Colonic mucosa (tissue), 4 donors: ENCODE measurements around the gene ACTR6. TPM values are rescaled to one million over a fixed set of nuclear protein-coding genes. Genes with fewer than 3 reads are reported as not detected.

Experiments used
- DNase-seq: peaks from one replicate; pipeline ENCODE4 v3.0.0-alpha.2; 2020
- H3K27ac ChIP-seq: fragments of 200-600 bp; one replicate; pipeline ENCODE4 v1.8.0; 2021
- H3K27me3 ChIP-seq: fragments of 200-600 bp; one replicate; pipeline ENCODE4 v1.8.0; 2021
- H3K36me3 ChIP-seq: fragments of 200-600 bp; one replicate; pipeline ENCODE4 v1.8.0; 2021
- H3K4me1 ChIP-seq: fragments of 200-600 bp; one replicate; pipeline ENCODE4 v1.8.0; 2021; ENCODE audit warnings: mild to moderate bottlenecking
- H3K4me3 ChIP-seq: fragments of 200-600 bp; one replicate; pipeline ENCODE4 v1.8.0; 2021
- H3K9ac ChIP-seq, 2 donors: one replicate each; pipeline ENCODE4 v1.7.0; 2013; ENCODE audit warnings: control low read depth in 2 of 2, low read depth in 2 of 2, low read length in 2 of 2
- H3K9me3 ChIP-seq: fragments of 200-600 bp; one replicate; pipeline ENCODE4 v1.8.0; 2021
- CTCF ChIP-seq: fragments of 200-600 bp; IDR thresholded peaks from one replicate; pipeline ENCODE4 v1.8.0; 2022; ENCODE audit warnings: antibody characterized with exemption, mild to moderate bottlenecking
- intact Hi-C: fragments of 100-400 bp; cut with DNase I; formaldehyde crosslinking; loops from one replicate; pipeline ENCODE4 v1.14.1; 2022
- total RNA-seq, 2 donors: library from RNA; stranded (reverse); fragmentation: NEBNext Ultra II Directional in 1 of 2; extraction: Animal tissue kit (Norgen Biotek cat#: 25700) in 1 of 2; gene quantifications; one replicate each; pipeline ENCODE4 v1.2.1, GENCODE V29; 2021
- donor health status: healthy.
- donor health status: DM: no; HTN: no; CAD: no.
- donor health status: DM: no; HTN: no; CAD: no.

ACTR6 gene
- total RNA-seq, 2 donors from 2014 or later, result 24.3 to 37.7 TPM

GRCh38 chr12:100207311-100207710 is 6.7 kb downstream of the ACTR6 start:
- no peak overlapping the region for H3K9ac ChIP-seq
- no peak for DNase-seq
- H3K4me3 ChIP-seq, result no peak overlapping the region
- TF ChIP-seq CTCF, result no peak
- no peaks in the 10 kb centered on the region for H3K9me3 ChIP-seq
- no peaks in the 10 kb centered on the region for H3K27me3 ChIP-seq
- peaks cover 17% of the 10 kb centered on the region for H3K36me3 ChIP-seq
- intact Hi-C loops, result no loop called here
- no peak overlapping the region for H3K27ac ChIP-seq
- no peaks in the 10 kb centered on the region for H3K4me1 ChIP-seq

GRCh38 chr12:100208834-100209233 is 8.2 kb downstream of the ACTR6 start:
- no peak overlapping the region for H3K27ac ChIP-seq
- H3K36me3 ChIP-seq, result peaks cover 17% of the 10 kb centered on the region
- H3K4me3 ChIP-seq, result no peak overlapping the region
- no peaks in the 10 kb centered on the region for H3K9me3 ChIP-seq
- no peaks in the 10 kb centered on the region for H3K27me3 ChIP-seq
- intact Hi-C loops, result no loop called here
- H3K9ac ChIP-seq, result no peak overlapping the region
- H3K4me1 ChIP-seq, result no peaks in the 10 kb centered on the region
- no peak for TF ChIP-seq CTCF
- DNase-seq, result no peak

- Histone ChIP-seq H3K27me3 (no peaks in the 10 kb centered on the region), H3K4me3 (no peak overlapping the region), H3K27ac (no peak overlapping the region), H3K9me3 (no peaks in the 10 kb centered on the region), H3K9ac (no peak overlapping the region), H3K4me1 (no peaks in the 10 kb centered on the region), H3K36me3 (peaks cover 17% of the 10 kb centered on the region)
- no peak for TF ChIP-seq CTCF
- intact Hi-C loops, result loop anchor here (10.0 kb wide), 1 partner anchor 123 kb away; no protein-coding TSS in a partner anchor
- DNase-seq, result no peak
These were observed 11.1 kb downstream of the ACTR6 start for GRCh38 chr12:100211698-100212097.

- no peak overlapping the region for H3K9ac ChIP-seq
- no peaks in the 10 kb centered on the region for H3K4me1 ChIP-seq
- no peak for TF ChIP-seq CTCF
- no peak overlapping the region for H3K4me3 ChIP-seq
- H3K27me3 ChIP-seq, result no peaks in the 10 kb centered on the region
- no peak for DNase-seq
- peaks cover 9% of the 10 kb centered on the region for H3K36me3 ChIP-seq
- no peaks in the 10 kb centered on the region for H3K9me3 ChIP-seq
- intact Hi-C loops, result loop anchor here (10.0 kb wide), 1 partner anchor 122 kb away; no protein-coding TSS in a partner anchor
- no peak overlapping the region for H3K27ac ChIP-seq
These were observed 12.6 kb downstream of the ACTR6 start for GRCh38 chr12:100213016-100213891.

GRCh38 chr12:100214518-100214917 is 13.9 kb downstream of the ACTR6 start:
- H3K36me3 ChIP-seq, result peaks cover 5% of the 10 kb centered on the region
- TF ChIP-seq CTCF, result no peak
- intact Hi-C loops, result loop anchor here (10.0 kb wide), 1 partner anchor 120 kb away; no protein-coding TSS in a partner anchor

More at GRCh38 chr12:100214518-100214917, 13.9 kb downstream of the ACTR6 start:
- Histone ChIP-seq H3K4me3 (no peak overlapping the region), H3K4me1 (no peaks in the 10 kb centered on the region), H3K9ac (no peak overlapping the region), H3K27me3 (no peaks in the 10 kb centered on the region), H3K27ac (no peak overlapping the region), H3K9me3 (no peaks in the 10 kb centered on the region)
- DNase-seq, result no peak
